Ramos (cell line): ENCODE data around the gene SPRN.
"Not testable (repeated sequence)": the region's sequence is repeated elsewhere in the genome, so short reads cannot be mapped to it uniquely, and the experiment has no call there.

Experiments used
- in situ Hi-C: fragments of 300-500 bp; cut with MboI; formaldehyde crosslinking; loops from one replicate; pipeline ENCODE4 v1.14.3; 2022; ENCODE audit warnings: low sequenced_read_pairs; ENCODE audit not compliant: unreplicated experiment

Gene SPRN

DNA sequence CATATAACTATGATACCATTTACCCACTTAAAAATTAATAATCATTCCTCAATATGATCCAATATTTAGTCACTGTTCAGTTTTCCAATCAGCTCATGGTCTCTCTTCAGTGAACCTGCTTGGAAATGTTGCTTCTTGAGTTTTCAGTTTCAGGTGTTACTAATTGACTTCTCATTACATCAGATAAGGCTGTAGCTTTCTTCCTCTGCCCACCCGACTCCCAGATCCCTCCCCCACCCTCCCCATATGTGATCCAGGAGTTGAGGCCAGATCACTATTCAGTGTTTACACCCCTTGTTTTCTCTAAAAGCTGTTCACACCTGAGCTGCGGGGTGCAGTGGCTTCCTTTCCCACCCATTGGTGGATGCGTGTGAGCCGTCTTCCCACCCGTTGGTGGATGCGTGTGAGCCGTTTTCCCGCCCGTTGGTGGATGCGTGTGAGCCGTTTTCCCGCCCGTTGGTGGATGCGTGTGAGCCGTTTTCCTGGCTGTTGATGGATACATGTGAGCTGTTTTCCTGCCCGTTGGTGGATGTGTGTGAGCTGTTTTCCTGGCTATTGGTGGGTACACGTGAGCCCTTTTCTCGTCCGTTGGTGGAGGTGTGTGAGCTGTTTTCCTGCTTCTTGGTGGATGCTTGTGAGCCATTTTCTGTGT lies 33.7 kb downstream of the SPRN start:
- in situ Hi-C loops, result no loop called here

DNA sequence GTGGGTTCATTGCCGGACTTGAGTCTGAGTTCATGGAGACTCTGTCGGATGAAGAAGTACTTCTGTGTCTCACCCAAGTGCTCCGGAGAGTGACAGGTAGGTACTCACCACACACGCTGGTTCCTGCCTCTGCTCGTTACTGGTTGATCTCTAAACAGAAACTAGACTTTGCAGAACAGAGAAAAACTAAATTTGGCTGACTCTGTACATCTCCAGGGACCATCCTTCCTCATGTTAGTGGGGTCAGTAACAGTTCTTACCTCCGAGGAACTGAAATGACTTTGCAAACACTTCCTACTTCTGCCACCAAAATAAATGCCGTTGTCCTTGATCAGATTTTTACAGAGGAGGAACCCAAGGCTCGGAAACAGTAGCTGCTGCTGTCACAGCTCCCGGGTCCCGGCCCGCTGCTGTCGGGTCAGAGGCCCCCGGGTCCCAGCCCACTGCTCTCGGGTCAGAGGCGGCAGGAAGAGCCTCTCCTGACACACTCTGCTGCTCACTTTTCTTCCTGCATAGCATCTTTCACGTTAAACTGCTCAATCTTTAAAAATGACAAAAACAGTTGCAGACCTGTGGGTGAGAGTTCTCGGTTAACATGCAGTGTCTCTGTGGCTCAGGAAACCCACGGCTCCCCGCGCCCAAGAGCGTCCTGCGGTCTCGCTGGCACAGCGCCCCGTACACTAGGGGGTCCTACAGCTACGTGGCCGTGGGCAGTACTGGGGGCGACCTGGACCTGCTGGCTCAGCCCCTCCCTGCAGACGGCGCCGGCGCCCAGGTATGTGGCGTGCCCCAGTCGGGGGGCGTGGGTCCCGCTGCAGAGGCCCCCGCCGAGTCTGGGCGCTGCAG lies 35.2 kb downstream of the SPRN start:
- in situ Hi-C loops, result no loop called here

DNA sequence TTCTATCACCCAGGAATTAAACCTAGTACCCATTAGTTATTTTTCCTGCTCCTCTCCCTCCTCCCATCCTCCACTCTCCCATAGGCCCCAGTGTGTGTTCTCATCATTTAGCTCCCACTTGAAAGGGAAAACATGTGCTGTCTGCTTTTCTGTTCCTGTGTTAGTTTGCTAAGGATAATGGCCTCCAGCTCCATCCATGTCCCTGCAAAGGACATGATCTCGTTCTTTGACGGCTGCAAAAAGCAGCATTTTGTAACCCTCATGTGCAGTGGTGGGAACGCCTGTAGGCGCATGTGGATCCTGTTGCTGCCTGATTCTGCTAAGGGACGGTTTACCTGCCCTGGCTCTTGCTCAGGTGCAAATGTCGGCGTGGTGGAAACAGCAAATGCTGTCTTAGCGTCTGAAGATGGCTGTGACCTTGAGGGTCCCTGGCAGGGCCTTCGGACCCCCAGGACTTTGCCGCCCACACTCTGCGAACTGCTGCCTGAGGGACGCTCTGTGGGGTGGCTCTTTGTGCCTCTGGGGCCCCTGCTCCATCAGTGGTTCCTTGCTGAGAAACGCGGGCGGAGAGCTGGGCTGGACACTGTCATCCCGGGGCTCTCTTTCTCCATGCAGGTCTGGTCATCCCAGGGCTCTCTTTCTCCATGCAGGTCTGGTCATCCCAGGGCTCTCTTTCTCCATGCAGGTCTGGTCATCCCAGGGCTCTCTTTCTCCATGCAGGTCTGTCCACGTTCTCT lies 36.0 kb downstream of the SPRN start:
- in situ Hi-C loops, result no loop called here

DNA sequence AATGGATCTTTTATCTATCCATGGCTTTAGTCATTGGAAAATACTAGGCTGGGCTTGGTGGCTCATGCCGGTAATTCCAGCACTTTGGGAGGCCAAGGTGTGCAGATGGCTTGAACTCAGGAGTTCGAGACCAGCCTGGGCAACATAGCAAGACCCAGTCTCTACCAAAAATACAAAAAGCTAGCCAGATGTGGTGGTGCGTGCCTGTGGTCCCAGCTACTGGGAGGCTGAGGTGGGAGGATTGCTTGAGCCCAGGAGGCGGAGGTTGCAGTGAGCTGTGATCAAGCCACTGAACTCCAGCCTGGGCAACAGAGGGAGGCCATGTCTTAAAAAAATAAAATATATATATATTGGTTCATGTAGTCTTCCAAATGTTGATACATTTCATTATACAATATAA lies 37.5 kb downstream of the SPRN start:
- in situ Hi-C loops, result not testable (repeated sequence)

DNA sequence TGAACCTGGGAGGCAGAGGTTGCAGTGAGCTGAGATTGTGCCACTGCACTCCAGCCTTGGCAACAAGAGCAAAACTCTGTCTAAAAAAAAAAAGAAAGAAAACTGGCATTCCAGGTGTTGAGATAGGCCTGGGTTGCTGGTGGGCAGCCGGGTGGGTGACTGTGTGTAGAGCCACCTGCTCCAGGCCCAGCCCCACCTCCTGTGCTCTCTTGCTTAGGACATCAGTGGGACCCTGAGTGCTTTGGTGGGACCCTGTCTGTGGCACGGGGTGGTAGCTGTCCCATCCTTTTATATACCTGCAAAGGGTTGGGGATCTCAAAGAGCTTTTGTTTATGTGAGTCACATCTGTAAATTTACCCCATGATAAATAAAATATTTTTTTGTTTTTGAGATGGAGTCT lies 39.2 kb downstream of the SPRN start:
- in situ Hi-C loops, result no loop called here

DNA sequence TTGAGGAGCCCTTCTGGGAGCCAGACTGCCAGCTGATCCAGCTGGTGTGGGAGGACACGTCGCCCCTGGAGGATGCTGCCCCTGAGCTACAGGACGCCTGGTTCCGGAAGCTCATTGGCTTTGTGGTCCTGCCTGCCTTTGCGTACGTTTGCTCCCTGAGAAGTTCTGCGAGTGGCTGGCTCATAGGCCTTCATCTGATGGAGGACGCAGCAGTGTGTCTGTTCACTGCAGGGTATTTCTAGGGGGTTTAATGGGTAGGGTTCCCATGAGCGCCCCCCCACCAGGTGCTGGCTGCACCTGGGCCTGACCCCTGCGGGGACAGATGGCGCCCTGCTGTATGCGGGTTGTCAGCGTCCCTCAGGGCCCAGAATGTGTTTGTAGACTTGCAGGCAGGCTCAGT lies 40.4 kb downstream of the SPRN start:
- in situ Hi-C loops, result no loop called here

DNA sequence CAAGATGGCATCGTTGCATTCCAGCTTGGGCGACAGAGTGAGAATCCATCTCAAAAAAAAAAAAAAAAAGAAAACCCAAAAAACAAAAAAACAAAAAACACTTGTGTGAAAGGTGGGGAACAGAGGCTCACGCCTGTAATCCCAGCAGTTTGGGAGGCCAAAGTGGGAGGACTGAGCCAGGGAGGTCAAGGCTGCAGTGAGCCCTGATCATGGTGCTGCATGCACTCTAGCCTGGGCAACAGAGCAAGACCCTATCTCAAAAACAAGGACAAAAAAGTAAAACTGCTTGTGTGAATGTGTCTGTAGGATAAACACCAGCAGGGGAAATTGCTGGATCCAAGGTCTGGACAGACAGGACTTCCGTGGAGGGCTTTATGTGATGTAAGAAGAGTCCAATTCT lies 40.9 kb downstream of the SPRN start:
- in situ Hi-C loops, result no loop called here

DNA sequence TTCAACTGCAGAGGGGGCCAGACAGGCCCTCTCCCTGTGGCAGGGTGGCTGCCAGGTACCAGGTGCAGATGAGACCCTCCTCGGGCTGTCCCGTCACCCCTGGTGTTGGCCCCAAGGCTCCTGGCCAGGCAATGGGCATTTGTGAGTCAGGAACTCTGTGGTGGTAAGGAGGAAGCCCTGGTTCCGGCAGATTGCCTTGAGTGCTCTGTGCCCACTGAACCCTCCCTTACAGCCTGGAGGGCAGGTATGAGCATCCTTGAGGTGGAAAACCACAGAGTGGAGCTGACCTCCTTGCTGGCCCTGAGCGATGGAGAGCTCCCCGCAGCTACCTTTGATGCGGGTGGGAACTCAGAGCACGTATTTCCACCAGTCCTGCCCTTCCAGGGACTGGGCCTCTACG lies 43.4 kb downstream of the SPRN start:
- in situ Hi-C loops, result no loop called here

DNA sequence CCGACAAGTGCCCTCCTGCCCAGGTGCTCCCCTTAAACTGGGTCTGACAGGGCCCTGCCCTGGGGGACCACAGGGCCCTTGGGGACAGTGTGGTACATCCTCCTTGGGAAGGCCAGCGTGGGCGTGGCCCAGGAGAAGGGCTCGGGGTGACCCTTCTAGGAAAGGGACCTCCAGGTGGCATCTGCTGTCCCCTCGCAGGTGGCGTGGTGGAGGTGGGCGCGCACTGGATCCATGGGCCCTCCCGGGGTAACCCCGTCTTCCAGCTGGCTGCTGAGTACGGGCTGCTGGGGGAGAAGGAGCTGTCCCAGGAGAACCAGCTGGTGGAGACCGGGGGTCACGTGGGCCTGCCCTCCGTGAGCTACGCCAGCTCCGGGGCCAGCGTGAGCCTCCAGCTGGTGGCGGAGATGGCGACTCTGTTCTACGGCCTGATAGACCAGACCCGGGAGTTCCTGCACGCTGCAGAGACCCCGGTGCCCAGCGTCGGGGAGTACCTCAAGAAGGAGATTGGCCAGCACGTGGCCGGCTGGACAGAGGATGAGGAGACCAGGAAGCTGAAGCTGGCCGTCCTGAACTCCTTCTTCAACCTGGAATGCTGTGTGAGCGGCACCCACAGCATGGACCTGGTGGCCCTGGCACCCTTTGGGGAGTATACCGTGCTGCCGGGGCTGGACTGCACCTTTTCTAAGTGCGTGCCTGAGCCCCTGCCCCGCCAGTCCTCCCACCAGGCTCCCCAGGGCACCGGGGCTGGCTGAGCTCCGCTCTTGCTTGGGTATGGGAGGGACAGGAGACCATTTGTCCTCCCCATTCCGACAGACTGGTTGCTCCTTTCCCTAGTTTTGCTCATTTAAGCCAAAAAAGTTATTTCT lies 44.4 kb downstream of the SPRN start:
- in situ Hi-C loops, result no loop called here

DNA sequence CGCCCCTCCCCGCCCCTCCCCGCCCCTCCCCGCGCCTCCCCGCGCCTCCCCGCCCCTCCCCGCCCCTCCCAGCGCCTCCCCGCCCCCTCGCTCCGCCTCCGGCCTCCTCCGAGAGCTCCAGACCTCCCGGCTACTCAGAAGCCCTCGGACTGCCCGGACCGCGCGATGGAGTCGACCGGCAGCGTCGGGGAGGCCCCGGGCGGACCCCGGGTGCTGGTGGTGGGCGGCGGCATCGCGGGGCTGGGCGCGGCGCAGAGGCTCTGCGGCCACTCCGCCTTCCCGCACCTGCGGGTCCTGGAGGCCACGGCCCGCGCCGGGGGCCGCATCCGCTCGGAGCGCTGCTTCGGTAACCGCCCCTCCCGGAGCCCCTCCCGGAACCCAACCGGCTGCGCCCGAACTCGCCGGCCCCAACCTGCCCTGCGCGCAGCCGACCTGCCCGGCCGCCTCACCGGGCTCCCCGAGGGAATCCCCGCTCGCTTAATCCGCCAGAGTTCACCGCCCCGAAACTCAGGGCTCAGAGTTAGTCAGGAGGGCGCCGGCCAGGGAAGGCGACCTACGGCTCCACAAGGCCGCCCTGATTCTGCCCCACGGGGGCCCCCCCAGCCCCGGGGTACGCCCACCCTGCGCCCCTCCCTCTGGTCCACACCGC lies 45.1 kb downstream of the SPRN start, which contains the start of gene PAOX:
Gene PAOX (plus strand): TSS at position 111 of the 649 bp plus-strand sequence. CDS start 55 bp downstream, at position 166.
- in situ Hi-C loops, result no loop called here

DNA sequence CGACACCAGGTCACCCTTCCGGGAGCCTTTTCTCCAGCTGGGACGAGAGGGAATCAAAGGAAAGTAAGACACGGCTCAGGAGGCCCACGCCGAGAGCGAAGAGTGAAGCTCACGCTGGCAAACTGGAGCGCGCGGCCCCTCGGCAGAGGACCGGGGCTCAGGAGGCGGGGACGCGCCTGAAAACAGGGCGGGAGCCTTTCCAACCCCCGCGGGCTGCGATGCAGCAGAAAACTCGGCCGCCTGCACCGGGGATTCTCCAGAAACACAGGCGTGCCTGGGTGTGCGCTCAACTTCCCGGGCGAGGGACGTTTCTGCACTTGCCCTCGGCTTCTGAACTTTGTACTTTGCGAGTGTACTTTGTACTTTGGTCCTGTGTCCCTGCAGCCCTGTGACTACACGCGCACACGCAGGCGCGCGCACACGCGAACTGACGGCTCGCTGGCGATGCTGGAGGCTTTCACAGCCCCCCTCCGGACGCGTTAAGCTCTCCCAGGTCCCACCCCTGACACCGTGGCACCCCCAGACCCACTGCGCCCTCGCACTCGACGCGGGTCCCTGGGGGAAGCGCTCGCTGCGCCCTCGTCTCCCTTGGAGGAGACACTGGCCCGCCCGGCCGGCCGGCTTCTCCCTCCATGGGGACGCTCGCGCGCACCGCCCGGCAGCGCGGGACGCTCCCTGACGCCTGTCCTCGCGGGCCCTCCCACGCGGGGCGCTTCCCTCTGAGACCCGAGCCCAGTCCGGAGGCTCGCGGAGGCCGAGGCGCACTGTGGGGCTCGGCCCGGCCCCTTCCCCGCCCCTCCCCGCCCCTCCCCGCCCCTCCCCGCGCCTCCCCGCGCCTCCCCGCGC lies 46.0 kb downstream of the SPRN start:
- in situ Hi-C loops, result no loop called here

DNA sequence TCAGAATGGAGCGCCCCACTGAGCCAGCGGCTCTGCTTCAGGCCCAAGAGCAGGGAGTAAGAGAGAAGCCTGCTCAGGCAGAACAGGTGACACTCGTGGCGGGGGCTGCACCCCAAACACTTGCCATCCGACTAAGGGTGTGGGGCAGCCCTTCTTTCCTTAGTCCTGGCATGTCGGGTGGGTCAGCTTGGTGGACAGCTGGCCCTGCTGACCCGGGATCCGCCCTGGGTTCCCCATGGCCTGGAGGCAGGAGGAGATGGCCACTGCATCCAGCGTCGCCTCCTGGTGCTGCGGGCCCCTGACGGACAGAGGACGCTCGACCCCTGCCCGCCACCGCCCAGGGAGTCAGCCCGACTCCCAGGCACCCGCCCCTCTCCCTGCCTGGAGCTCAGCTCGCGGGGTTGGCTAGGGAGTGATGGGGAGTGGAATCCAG lies 46.6 kb downstream of the SPRN start:
- in situ Hi-C loops, result no loop called here

DNA sequence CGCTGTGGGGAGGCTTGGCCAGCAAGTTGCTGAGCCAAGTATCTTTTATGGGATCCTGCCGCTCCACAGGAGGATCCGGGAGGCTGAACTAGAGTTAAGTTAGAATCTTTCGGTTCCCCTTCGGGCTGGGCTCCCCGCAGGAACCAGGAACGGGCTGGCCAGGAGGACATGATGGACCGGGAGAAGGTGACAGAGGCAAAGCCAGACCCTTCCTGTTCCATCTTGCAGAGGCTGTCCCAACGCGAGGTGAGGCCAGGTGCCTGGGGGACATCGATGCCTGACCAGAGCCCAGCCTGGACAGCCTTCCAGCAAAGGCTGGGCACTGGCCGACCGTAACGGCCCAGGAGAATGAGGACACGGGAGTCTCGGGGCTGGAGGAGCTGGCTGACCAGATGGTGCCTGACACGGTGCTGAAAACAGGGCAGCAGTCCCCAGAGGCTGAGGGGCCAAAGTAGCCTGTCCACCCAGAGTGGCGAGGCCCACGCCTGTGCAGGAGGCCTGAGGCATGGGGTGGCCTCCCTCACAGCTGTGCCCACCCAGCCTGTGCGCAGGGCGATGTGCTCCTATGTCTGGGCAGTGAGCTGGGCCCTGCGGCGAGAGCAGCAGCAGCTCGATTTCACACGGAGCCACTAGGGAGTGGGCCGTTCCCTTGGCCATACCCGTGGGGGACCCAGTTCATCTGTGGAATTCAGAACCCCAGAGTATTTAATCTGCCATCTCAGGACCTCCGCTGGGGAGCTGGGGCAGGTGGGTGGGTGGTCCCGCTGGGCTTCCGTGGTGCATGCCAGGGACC lies 47.2 kb downstream of the SPRN start:
- in situ Hi-C loops, result no loop called here

DNA sequence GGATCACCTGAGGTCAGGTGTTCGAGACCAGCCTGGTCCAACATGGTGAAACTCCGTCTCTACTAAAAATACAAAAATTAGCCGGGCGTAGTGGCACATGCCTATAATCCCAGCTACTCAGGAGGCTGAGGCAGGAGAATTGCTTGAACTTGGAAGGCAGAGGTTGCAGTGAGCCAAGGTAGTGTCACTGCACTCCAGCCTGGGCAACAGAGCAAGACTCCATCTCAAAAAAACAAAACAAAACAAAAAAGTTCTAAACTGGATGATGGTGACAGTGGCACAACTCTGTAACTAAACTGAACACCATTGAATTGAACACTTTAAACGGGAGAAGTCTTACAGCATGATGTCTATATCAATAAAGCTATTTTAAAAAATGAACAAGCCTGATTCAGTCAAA lies 48.2 kb downstream of the SPRN start:
- in situ Hi-C loops, result not testable (repeated sequence)

DNA sequence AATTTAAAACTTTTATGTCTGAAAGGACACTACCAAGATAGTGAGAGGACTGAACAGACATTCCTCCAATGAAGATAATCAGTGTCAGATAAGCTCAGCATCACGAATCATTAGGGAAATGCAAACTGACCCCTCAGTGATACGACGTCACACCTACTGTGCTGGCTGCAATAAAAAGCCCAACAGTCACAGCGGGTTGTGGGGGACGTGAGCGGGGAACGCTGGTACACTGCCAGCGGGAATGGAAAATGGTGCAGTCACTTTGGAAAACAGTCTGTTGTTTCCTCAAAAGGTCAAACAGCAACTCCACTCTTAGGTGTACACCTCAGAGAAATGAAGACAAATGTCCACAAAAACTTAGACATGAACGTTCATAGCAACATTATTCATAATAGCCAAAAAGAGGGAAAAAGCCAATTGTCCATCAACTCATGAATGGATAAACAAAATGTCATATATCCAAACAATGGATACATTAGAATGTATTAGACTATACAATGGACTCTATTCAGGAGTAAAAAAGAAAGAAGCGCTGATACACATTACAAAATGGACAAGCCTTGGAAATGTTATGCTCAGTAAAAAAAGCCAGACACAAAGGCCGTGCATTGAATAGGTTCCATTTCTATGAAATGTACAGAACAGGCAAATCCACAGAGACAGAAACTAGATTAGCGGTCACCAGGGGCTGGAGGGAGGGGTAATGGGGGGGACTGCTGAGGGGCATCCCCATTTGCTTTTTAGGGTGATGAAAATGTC lies 48.9 kb downstream of the SPRN start:
- in situ Hi-C loops, result no loop called here

DNA sequence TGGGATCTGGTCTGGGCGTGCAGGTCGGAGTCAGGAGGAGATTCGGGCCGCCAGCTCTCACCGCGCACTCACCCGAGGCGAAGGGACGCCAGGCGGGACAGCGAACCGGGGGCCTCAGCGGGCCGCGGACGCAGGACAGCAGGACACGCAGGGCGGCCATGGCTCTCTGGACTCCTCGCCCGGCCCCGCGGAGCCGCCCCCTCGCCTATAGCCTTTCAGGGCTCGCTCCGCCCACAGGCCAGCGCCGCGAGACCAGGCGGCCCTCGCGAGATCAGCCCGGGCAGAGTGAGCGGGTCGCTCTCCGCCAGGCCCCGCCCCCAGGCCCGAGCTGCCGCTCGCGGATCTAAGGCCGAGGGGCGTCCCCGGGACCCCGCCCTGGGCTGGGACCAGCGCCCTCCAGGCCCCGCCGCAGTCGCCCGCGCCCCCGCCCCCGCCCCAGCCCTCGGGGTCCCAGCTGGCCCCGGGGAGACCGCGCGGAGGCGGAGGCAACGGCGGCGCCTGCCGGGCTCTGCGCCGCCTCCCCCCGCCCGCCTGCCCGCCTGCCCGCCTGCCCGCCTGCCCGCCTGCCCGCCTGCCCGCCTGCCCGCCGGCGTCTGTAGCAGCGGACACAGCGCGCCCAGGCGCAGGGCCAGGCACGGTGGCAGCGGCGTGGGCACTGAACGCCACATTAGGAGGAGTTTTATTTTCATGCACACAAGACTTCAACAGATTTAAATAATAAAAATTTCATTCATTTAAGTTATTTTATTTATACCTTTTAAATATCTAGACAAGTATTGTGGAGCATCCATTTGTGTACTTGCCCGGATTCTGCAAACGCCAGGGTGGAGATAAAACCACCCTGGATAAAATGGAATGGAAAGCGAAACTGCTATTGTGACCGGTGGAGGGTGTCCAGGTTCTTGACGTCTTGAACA lies 51.0 kb downstream of the SPRN start, which contains the start of gene ECHS1:
Gene ECHS1 (minus strand): TSS at position 181 of the 917 bp plus-strand sequence. CDS start 21 bp downstream, at position 160.
- in situ Hi-C loops, result no loop called here
